HG02852 (cell line): ENCODE data around the gene TNIK.
"Not testable (repeated sequence)": the region's sequence is repeated elsewhere in the genome, so short reads cannot be mapped to it uniquely, and the experiment has no call there.

Experiments
- ATAC-seq: cut with Tn5 transposase; IDR thresholded peaks from one replicate; pipeline ENCODE4 v1.9.1; 2021; ENCODE audit warnings: mild to moderate bottlenecking, moderate library complexity; ENCODE audit not compliant: unreplicated experiment

TNIK gene

DNA sequence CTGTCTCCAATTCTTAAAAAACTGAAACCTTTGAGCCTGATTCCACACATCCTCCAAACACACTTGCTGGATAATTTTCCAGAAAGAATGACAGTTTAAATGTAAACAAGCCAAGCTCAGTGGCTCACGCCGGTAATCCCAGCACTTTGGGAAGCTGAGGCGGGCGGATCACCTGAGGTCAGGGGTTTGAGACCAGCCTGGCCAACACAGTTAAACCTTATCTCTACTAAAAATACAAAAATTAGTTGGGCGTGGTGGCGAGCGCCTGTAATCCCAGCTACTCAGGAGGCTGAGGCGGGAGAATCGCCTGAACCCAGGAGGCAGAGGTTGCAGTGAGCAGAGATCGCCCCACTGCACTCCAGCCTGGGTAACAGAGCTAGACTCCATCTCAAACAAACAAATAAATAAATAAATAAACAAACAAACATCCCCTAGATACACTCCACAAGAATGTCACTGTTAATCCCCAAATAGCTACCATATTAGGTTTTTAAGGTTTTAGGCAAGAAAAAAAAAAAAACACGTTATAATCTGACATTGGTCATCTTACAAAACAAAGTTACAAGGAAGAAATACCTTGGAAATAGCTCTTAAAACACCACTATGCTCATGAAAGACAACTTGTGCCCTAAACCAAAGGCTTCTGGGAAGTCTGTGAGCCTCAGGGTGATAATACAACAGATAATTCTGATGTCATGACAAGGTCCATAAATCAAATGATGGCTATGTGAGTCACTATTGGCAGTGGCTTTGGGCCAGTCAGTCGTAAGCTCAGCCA lies 13.2 kb downstream of the TNIK start:
- ATAC-seq = no peak

DNA sequence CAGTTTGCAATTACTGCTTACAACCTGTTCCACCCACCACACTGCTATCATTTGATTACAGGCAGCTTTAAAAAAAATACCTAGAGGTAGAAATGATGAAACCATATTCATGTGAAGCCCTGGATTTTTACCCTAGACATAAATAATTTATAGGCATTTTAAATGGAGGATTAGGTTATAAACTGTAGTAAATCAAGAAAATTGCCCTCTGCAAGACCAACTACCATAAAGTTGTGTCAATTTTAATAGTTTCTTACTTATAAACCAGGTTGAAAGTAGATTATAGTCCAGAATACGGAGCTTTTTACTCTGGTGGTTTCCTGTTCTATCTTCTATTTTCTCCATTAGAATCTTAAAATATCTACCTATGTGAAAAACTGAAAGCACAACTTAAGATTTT lies 13.9 kb downstream of the TNIK start:
- ATAC-seq = no peak

DNA sequence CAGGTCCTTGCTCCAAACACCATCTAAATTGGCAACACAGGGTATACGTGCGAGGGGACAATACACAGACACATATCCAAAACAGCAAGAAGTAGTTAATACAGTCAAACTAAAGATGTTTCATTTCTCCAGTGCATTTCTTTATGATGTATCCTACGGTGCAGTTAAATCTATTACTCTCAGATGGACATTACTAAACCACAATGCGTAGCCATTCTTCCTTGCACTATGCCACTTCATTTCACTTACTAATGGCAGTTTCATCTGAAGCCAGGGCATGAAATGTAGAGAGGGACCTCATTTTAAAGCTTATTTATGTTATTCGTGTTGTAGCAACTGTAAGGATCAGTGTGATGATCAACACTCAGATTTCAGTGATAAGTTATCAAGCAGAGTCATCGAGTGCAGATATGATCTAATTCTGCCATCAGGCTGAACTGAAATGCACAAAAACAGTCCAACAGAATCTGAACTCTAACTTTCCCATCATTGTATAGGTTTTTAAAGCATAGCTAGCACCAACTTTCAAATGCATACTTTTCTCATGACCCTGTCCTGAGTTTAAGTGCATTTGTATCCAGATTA lies 14.5 kb downstream of the TNIK start:
- ATAC-seq = no peak

DNA sequence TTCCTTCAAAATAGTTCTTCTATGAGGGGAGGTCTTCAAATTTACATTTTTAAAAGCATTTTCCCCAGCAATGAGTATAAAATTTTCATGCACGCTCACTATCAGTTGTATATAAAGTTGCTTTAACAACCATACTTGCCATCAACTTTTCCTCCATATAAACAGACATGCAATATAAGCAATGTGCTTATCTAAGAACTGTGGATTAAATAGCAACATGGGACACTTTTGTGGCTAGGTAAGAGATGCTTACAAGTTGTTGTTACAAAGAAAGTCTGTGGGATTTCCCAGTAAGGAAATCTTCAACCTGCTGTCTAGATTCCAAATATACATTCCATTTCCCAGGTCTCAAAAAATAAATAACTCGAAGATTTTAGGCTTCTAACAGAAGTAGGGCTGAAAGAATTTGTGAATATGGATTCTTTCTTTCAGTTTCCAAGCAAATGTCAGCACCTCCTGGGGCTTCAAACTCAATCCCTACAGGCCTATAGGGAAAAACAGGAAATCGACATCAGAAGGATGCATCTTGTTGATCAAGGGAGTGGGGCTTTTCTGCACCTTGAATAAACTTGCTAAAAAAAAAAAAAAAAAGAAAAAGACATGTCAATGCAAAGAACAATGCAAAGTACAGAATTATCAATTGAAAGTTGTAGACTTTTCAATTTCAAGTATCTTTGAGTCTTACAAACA lies 16.1 kb downstream of the TNIK start:
- ATAC-seq = no peak

DNA sequence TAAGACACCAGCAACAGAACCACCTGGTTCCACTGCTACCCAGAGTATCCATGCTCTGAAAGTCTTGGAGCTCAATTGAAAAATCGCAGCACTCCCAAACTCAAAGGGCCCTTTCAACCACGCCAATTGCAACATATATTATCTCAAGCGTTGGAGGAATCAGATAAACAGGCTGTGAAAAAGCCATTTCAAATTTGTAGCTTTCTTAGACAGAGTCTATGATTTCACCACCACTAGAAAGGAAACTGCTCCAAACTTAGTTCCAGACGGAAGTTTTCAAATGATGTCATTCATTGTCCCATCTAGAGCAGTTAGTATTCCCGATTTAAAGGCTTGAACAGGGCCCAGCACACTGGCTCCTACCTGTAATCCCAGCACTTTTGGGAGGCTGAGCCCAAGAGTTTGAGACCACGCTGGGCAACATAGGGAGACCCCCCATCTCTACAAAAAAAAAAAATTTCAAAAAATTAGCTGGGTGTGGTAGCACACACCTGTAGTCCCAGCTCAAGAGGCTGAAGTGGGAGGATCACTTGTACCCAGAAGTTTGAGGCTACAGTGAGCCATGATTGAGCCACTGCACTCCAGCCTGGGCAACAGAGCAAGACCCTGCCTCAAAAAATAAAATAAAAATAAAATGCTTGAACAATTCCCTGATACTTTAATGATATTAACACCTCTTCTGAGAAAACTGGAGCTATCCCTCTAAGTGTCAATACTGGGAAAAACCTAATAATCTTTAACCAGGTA lies 16.8 kb downstream of the TNIK start:
- no peak for ATAC-seq

DNA sequence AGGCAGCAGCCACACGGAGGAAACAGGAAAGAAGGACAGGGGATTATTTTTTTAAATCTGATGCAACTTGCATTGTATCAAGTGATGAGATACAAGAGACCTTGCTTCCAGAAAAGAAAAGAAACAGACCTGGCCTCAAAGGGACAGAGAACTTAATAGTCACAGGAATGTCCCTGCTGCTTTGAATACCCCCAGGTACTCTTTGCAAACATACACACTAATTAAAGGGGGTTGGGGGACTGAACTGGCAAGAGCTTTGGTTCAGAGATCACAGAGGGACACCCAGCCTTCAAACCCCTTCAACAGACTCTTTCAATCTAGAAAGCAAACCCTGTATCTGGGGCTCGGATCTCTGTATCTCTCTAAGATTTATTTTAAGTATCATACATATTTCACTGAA lies 18.0 kb downstream of the TNIK start:
- ATAC-seq = no peak

DNA sequence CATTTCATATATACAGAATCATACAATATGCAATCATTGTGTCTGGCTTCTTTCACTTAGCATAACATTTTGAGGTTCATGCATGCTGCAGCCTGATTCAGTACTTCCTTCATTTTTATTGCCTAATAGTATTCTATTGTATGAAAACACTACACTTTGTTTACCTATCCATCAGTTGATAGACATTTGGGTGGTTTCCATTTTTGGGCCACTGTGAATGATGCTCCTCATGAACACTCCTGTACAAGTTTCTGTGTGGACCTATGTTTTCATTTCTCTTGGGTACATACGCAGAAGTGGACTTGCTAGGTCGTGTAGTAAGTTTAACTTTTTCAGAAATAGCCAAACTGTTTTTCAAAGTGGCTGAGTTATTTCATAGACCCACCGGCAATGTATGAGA lies 18.8 kb downstream of the TNIK start:
- ATAC-seq = no peak

DNA sequence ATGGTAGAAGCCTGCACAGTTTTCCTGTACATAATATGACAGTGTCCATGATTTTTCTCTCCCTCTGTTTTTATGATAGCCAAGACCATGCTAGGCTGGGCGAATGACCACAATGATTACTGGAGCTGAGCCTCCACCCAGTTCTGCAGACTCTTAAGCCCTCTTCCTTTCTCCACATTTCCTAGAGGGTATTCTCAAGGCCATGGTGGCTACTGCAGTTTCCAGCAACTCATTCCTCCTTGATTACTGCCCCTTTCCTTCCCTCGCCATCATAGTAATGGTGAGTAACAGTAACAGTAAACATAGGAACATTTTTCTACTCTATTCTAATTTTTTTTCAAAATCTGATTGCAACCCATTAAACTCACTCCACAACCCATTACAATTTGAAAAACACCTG lies 20.2 kb downstream of the TNIK start:
- ATAC-seq = no peak

DNA sequence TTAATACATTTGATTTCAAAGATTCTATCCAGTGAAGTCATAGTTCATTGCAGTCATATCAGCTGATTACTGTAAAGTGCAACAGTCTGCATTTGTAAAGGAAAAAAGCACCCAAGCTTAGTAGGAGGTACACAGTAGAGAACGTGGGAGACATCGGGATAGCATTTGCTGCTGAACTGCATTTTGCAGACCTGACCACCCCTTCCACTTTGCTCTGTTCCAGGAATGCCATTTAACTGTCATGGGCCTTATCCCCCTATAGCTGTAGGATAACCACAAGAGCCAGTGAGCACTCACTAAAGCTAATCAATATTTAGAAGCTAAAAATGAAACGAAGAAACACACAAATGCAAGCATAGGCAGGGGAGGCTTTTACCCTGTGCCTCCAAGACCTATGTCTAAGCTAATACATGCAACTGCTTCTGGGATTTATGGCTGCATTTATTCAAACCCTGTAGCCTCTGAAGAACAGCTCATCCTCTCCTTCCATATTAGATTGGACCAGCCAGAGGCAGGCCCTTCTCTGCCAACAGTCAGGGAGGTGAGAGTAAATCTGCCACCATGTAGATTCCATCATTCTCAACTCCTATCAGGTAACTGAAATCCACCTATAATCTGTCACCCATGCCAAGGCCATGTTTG lies 23.0 kb downstream of the TNIK start:
- ATAC-seq = no peak

DNA sequence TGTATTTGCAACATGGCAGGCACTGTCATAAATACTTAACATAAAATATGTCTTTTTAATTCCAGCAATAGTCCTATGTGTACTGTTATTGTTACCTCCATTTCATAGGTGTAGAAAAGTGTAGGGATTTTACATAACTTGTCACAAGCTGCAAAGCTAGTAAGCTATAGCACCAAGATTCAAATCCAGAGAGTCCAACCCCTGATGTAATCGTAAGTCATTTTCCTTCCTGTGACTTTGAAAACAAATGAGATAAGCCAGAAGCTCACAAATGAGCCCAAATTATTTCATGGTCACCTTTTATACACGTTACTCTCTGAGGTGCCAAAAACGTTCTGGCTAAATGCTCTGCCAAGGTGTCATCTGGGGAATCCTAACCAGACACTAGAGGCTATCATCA lies 23.8 kb downstream of the TNIK start:
- no peak for ATAC-seq

DNA sequence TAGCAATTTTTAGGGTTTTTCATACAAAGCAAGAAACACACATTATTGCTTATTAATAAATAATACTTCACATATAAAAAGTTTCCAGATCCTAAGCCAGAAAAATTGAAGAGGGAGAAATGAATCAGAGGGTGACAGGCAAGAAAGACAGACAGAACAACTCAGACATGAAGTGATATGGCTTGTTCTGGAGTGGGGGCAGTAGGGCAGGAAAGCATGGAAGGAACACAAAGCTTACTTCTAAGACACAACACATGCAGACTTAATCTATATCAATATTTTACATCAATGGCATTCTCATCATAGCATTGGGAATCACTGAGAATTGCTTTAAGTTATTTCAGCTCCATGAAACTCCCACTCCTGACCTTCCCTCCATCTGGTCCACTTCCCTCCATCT lies 24.4 kb downstream of the TNIK start:
- ATAC-seq = no peak

DNA sequence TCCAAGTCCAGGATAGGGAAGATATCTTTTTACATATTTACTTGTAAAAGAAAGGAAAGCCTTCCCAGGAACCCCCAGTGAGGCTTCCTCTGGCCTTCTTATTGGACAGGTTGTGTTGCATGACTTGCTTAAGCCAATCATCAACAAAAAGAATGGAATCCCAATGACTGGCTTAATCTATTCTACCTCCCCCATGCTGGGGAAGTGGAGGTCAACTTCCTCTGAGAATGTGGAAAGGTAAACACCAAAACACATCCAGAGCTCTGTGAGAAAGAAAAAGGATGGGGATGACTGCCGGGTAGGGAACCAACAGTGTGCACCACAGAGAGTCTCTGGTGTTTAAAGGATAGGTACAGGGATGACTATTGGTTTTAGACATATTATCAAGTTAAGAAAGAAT lies 25.1 kb downstream of the TNIK start:
- ATAC-seq = no peak

DNA sequence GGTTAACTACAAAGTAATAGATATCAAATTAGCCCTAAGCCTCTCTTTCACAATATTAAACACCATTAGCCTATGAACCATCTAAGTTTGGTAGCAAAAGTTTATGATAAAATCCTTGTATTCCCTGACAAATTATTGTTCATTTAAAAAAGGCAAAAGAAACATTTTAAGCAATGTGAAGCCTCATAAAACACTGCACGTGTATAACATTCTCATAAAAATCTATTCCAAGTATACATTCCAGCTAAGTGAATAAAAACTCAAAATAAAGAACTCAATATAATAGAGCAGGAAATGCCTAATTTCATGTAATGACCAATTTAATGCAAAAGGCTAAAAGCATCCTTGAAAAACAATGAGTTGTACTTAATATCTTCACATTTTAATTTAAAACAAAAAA lies 27.7 kb downstream of the TNIK start:
- ATAC-seq = no peak

DNA sequence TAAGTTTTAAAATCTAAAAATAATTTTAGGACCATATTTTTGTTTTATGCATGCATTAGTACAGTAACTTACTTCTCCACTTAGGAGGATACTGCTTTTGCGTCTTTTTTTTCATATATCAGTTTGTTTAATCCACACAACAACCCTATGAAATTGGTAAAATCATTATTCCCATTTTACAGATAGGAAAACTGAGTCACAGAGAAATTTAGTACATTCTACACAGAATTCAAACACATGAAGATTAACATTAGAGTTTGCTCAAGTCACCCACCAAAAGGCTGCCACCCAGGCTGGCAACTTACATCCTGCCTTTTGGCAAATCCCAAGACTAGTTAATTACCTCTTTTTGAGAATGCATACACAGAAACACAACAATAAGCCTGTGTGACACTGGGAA lies 28.7 kb downstream of the TNIK start:
- no peak for ATAC-seq

DNA sequence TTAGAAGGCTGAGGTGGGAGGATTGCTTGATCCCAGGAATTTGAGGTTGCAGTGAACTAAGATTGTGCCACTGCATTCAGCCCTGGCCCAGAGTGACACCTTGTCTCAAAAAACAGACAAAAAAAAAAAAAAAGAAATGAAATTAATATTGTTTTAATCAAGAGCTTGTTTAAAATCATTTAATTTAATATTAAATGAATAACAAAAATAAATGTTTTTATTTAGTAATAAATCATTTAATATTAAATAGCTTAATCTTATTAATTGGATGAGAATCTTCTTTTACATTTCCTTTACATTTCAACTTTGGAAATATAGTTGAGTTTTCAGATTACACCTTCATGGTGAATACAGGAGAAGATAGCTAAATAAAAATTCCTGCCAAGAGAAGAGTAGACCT lies 29.7 kb downstream of the TNIK start:
- no peak for ATAC-seq

DNA sequence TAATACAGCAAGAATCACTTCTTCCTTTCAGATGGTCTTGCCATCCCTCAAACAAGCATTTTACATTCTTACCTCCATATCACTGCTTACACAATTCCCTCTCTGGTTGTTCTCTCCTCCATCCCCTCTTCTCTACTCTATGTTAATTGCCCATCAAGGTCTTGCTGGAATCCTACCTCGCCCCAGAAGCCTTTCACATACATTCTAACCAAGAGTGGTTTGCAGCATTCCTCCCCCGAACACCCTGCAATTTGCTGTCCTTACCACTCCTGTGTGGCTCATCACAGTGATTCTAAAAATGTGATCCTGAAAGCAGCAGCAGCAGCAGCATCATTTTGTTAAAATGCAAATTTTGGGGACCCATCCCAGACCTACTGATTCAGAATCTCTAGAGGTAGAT lies 30.6 kb downstream of the TNIK start:
- no peak for ATAC-seq

DNA sequence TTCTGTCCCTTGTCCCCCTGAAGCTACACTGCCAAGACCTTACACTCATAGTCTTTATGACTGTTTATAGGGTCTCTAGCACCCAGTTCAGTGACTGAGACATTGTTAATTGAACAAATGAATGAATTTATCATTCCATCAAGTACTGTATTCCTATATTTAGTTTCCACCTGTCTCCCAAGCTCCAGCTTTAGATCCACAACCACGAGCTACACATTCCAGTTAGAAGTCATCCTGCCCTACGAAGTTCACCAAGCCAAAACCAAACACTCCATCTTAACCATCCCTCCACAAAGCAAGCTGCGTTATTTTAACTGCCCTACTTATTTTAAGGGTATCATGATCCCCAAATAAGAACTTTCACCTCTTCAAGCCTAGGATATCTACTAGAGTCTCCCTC lies 31.3 kb downstream of the TNIK start:
- no peak for ATAC-seq

DNA sequence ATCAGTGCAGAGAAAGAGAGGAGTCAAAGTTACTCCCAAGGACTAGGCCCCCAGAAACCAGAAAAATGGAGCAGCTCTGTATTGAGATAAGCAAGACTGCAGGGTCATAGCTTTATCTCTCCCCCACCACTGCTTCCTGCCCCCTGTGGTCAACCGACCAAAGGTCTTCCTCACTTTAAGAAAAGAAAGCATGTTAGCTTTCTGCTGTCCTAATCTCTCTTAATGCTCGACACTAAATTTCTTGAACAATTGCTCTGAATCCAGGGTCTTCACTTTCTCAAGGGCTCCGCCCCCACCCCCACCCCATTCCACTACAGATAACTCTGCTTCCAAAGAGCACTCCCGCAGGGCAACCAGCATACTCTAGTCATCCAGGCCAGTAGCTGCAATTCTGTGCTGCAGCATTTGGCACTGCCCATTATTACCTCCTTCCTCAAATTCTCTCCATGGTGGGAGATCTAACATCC lies 31.9 kb downstream of the TNIK start:
- no peak for ATAC-seq

DNA sequence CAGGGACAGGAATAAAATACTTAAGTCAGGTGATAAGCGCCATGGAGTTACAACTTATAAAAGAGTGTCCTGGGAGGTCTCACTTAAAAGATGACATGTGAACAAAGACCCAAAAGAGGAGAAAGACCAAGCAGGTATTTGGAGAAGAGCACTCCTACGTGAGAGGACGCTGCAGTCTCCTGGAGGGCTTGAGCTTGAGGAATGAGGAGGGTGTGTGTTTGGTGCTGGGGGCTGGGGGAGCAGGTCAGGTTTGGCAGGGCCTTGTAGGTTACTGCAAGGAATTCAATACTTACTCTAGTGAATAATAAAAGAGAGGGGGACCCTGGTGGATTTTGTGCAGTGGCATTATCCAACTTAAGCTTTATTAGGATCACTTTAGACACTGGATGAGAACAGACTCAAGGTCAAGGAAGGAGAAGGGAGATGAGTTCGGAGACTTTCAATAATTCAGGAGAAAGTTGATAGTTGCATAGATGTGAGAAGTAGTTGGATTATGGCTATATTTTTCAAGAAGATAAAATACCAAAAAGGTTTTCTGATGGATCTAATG lies 32.4 kb downstream of the TNIK start:
- ATAC-seq = no peak

DNA sequence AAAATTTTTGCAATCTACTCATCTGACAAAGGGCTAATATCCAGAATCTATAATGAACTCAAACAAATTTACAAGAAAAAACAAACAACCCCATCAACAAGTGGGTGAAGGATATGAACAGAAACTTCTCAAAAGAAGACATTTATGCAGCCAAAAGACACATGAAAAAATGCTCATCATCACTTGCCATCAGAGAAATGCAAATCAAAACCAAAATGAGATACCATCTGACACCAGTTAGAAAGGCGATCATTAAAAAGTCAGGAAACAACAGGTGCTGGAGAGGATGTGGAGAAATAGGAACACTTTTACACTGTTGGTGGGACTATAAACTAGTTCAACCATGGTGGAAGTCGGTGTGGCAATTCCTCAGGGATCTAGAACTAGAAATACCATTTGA lies 36.1 kb downstream of the TNIK start:
- ATAC-seq = not testable (repeated sequence)

DNA sequence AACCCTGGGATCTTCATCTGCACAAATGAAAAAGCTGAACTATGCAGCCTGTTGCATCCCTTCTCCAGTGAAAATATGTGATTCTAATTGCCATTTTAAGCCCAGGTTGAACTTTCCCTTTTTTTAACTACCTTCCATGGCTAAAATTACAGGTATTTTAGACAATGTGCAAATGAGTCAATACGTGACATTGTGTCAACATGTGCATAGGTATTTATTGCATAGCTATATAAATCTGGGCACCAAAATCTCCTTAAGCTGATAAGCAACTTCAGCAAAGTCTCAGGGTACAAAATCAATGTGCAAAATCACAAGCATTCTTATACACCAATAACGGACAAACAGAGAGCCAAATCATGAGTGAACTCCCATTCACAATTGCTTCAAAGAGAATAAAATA lies 37.4 kb downstream of the TNIK start:
- not testable (repeated sequence) for ATAC-seq
